Rectal smooth muscle tissue (tissue), 1 donor: ENCODE data around the gene ALDOA.

ENCODE experiments used
- H3K27ac ChIP-seq: one replicate; pipeline ENCODE4 v1.7.0; 2013; ENCODE audit warnings: low read depth, low read length, inconsistent platforms
- H3K27me3 ChIP-seq: one replicate; pipeline ENCODE4 v1.7.0; 2013; ENCODE audit warnings: low read length; ENCODE audit not compliant: control insufficient read depth, insufficient read depth
- H3K36me3 ChIP-seq: one replicate; pipeline ENCODE4 v1.7.0; 2013; ENCODE audit warnings: low read length; ENCODE audit not compliant: control insufficient read depth, insufficient read depth
- H3K4me1 ChIP-seq: one replicate; pipeline ENCODE4 v1.7.0; 2013; ENCODE audit warnings: low read length; ENCODE audit not compliant: control insufficient read depth, insufficient read depth
- H3K4me3 ChIP-seq: one replicate; pipeline ENCODE4 v1.7.0; 2013; ENCODE audit warnings: low read length
- H3K9ac ChIP-seq: one replicate; pipeline ENCODE4 v1.7.0; 2013; ENCODE audit warnings: low read length

ALDOA gene

GRCh38 chr16:30066761-30067583 is 1.4 kb downstream of the ALDOA start:
- Histone ChIP-seq H3K4me3 (peak overlapping the region; percentile 99), H3K36me3 (peaks cover 43% of the 10 kb centered on the region), H3K9ac (peak overlapping the region; percentile 85), H3K4me1 (peaks cover 41% of the 10 kb centered on the region), H3K27ac (peak overlapping the region; percentile 99), H3K27me3 (no peaks in the 10 kb centered on the region)

GRCh38 chr16:30067584-30067916 is 2.0 kb downstream of the ALDOA start:
- Histone ChIP-seq H3K27me3 (no peaks in the 10 kb centered on the region), H3K4me3 (peak overlapping the region; percentile 99), H3K36me3 (peaks cover 43% of the 10 kb centered on the region), H3K4me1 (peaks cover 41% of the 10 kb centered on the region), H3K27ac (peak overlapping the region; percentile 99), H3K9ac (no peak overlapping the region)

GRCh38 chr16:30068333-30068732 is 2.8 kb downstream of the ALDOA start:
- H3K9ac ChIP-seq, result peak overlapping the region; percentile 10
- peaks cover 43% of the 10 kb centered on the region for H3K36me3 ChIP-seq
- peak overlapping the region; percentile 22 for H3K4me3 ChIP-seq
- peaks cover 38% of the 10 kb centered on the region for H3K4me1 ChIP-seq
- H3K27ac ChIP-seq, result peak overlapping the region; percentile 25
- no peaks in the 10 kb centered on the region for H3K27me3 ChIP-seq

DNA sequence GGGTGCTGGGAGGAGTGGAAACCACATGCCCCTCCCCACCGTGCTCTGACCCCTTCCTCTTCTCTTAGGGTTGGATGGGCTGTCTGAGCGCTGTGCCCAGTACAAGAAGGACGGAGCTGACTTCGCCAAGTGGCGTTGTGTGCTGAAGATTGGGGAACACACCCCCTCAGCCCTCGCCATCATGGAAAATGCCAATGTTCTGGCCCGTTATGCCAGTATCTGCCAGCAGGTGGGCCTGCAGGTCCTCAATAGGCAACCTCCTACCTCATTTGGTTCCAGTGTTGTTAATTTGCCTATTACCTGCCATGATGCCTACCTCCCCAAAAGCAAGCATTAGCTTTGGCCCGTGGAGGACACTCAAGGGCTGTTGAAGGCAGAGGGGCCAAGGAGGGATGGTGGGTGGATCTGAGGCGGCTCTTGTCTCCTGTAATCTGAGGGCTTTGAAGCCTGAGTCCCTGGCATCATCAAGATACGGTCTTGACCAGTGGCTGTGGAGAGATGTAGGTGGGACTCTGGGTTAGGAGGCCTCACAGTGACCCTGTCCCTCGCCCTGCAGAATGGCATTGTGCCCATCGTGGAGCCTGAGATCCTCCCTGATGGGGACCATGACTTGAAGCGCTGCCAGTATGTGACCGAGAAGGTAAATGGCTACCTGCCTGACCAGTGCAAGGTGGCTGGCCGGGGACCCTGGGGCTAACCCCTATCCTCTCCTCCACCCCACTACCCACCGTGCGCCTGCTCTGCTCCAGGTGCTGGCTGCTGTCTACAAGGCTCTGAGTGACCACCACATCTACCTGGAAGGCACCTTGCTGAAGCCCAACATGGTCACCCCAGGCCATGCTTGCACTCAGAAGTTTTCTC is 3.4 kb downstream of the ALDOA start:
- H3K36me3 ChIP-seq, result peaks cover 43% of the 10 kb centered on the region
- H3K27ac ChIP-seq, result peak overlapping the region; percentile 25
- H3K4me3 ChIP-seq, result peak overlapping the region; percentile 29
- H3K27me3 ChIP-seq, result no peaks in the 10 kb centered on the region
- H3K4me1 ChIP-seq, result peaks cover 32% of the 10 kb centered on the region
- H3K9ac ChIP-seq, result peak overlapping the region; percentile 10

DNA sequence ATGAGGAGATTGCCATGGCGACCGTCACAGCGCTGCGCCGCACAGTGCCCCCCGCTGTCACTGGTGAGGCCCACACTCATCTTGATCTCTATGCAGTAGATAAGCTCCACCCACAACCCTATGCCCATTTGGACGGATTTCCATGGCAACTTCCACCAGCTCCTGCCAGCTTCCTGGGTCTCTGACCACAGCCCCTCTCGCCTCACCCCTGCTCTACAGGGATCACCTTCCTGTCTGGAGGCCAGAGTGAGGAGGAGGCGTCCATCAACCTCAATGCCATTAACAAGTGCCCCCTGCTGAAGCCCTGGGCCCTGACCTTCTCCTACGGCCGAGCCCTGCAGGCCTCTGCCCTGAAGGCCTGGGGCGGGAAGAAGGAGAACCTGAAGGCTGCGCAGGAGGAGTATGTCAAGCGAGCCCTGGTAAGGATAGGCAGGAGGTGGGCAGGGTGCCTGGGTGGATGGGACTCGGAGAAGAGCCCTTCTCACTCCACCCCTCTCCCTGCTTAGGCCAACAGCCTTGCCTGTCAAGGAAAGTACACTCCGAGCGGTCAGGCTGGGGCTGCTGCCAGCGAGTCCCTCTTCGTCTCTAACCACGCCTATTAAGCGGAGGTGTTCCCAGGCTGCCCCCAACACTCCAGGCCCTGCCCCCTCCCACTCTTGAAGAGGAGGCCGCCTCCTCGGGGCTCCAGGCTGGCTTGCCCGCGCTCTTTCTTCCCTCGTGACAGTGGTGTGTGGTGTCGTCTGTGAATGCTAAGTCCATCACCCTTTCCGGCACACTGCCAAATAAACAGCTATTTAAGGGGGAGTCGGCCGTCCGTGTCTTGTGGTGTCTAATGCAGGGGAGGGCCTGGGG is 4.3 kb downstream of the ALDOA start:
- Histone ChIP-seq H3K36me3 (peaks cover 43% of the 10 kb centered on the region), H3K27ac (peak overlapping the region; percentile 51), H3K9ac (no peak overlapping the region), H3K27me3 (no peaks in the 10 kb centered on the region), H3K4me1 (peaks cover 32% of the 10 kb centered on the region), H3K4me3 (peak overlapping the region; percentile 23)

DNA sequence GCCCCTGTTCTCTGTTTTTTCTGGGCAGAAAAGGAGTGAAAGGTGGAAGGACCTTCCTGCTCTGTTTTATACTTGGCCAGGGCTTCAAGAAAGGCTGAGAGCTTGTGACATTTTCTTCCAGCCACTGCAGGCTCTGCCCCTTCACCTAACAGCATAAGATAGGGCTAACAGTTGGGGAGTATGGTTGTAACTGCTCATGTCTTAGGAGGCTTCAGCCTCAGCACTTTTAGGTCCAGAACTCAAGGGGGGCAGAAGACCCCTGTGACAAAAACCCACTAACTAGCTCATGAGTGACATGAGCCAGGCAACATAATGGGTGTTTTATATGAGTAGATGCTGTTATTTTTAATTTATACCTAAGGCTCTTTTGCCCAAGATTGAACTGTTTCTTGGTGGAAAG is 4.9 kb downstream of the ALDOA start:
- H3K27ac ChIP-seq, result peak overlapping the region; percentile 51
- peaks cover 35% of the 10 kb centered on the region for H3K4me1 ChIP-seq
- H3K27me3 ChIP-seq, result no peaks in the 10 kb centered on the region
- H3K36me3 ChIP-seq, result peaks cover 43% of the 10 kb centered on the region
- H3K9ac ChIP-seq, result no peak overlapping the region
- H3K4me3 ChIP-seq, result no peak overlapping the region

DNA sequence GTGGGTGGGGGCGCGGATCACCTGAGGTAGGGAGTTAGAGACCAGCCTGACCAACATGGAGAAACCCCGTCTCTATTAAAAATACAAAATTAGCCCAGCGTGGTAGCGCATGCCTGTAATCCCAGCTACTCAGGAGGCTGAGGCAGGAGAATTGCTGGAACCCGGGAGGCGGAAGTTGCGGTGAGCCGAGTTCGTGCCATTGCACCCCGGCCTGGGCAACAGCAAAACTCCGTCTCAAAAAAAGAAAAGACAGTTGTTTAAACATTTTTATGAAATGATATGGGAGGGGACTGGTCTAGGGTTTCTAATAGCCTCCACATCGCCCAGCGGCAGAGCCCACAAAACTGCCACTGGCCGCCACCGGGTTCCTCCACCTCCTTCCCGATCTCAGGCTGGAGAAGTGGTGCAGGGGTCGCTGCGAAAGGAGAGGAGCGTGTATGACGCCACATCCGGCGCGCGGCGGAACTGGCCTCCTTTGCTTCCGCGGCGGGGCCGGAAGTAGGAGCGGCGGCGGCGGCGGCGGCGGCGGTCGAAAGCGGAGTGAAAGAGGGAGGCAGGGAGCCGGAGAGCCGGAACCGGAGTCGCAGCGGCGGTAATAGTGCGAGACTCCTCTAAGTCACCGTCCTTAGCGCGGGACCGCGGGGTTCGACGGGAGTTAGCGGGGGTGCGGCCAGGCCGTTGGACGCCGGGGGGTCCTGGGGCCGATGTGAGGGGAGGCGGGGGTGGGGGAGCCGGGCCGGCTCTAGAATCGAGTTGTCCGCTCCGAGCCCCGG is 10.1 kb downstream of the ALDOA start, which contains the start of gene PPP4C:
PPP4C (plus strand) TSS at position 492 of the 773 bp plus-strand sequence. CDS start 384 bp downstream, outside the sequence.
- Histone ChIP-seq H3K4me1 (peaks cover 17% of the 10 kb centered on the region), H3K4me3 (peak within 1 kb of the TSS; percentile 83), H3K27me3 (no peaks in the 10 kb centered on the region), H3K36me3 (peaks cover 13% of the 10 kb centered on the region), H3K9ac (peak within 1 kb of the TSS; percentile 34), H3K27ac (peak within 1 kb of the TSS; percentile 91)

GRCh38 chr16:30076276-30076791 is 10.8 kb downstream of the ALDOA start:
- H3K36me3 ChIP-seq, result peaks cover 15% of the 10 kb centered on the region
- H3K9ac ChIP-seq, result peak overlapping the region; percentile 34
- H3K27me3 ChIP-seq, result no peaks in the 10 kb centered on the region
- H3K4me1 ChIP-seq, result peaks cover 17% of the 10 kb centered on the region
- peak overlapping the region; percentile 83 for H3K4me3 ChIP-seq
- H3K27ac ChIP-seq, result peak overlapping the region; percentile 91

- Histone ChIP-seq H3K4me3 (peak overlapping the region; percentile 83), H3K27me3 (no peaks in the 10 kb centered on the region), H3K4me1 (peaks cover 17% of the 10 kb centered on the region), H3K9ac (no peak overlapping the region), H3K36me3 (peaks cover 19% of the 10 kb centered on the region), H3K27ac (no peak overlapping the region)
Observed at GRCh38 chr16:30077656-30078055, 12.1 kb downstream of the ALDOA start.

DNA sequence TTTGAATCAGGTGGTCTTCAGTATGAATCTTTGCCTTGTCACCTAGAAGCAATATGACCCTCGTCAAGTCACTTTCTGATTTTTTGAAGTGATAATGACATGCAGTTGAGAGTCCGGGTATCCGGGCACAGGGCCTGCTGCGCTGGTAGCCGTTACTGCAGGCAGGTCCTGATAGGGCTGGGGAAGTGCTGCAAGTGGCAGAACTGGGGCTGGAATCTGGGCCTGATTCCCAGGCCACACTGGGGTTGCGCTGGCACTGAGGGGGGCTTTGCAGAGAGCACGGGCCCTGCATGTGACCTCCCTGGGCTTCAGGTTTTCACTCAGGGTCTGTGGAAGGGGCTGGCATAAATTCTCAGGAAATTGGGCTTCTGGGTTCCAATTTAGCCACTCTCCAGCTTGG is 13.2 kb downstream of the ALDOA start:
- Histone ChIP-seq H3K27ac (no peak overlapping the region), H3K9ac (no peak overlapping the region), H3K4me3 (no peak overlapping the region), H3K4me1 (peaks cover 17% of the 10 kb centered on the region), H3K27me3 (no peaks in the 10 kb centered on the region), H3K36me3 (peaks cover 29% of the 10 kb centered on the region)

- H3K27me3 ChIP-seq, result no peaks in the 10 kb centered on the region
- H3K9ac ChIP-seq, result peak overlapping the region; percentile 19
- peaks cover 36% of the 10 kb centered on the region for H3K36me3 ChIP-seq
- no peak overlapping the region for H3K4me3 ChIP-seq
- peaks cover 17% of the 10 kb centered on the region for H3K4me1 ChIP-seq
- no peak overlapping the region for H3K27ac ChIP-seq
Observed at GRCh38 chr16:30079480-30079879, 13.9 kb downstream of the ALDOA start.
